Retinal pigment epithelial cell (primary cell): ENCODE data around the gene GPR75.
"Not testable (repeated sequence)": the region's sequence is repeated elsewhere in the genome, so short reads cannot be mapped to it uniquely, and the experiment has no call there.

Source experiments
- DNase-seq: peaks from one replicate; pipeline ENCODE4 v3.0.0-alpha.2; 2010; ENCODE audit warnings: low read depth
- H3K4me3 ChIP-seq: 2 replicates; pipeline ENCODE4 v1.5.1; 2011; ENCODE audit warnings: mild to moderate bottlenecking, low read length, control low read depth, moderate library complexity
- TF ChIP-seq, protein P1 (sequence below): conservative IDR thresholded peaks from 2 replicates; pipeline ENCODE4 v1.5.1; 2011; ENCODE audit warnings: low read depth, low read length, control low read depth, inconsistent platforms

Gene GPR75

DNA sequence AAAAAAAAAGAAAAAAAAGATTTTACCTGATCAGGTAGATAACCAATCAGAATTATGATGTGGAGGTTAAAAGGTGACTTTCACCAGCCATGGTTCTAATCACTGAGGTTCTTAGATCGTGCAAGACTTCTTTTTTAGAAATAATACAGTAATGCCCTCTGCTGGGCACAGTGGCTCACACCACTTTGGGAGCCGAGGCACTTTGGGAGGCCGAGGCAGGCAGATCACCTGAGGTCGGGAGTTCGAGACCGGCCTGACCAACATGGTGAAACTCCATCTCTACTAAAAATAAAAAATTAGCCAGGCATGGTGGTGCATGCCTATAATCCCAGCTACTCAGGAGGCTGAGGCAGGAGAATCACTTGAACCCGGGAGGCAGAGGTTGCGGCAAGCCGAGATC, 36.1 kb downstream of the GPR75 start:
- not testable (repeated sequence) for DNase-seq, H3K4me3 ChIP-seq
- TF ChIP-seq, protein P1, sequence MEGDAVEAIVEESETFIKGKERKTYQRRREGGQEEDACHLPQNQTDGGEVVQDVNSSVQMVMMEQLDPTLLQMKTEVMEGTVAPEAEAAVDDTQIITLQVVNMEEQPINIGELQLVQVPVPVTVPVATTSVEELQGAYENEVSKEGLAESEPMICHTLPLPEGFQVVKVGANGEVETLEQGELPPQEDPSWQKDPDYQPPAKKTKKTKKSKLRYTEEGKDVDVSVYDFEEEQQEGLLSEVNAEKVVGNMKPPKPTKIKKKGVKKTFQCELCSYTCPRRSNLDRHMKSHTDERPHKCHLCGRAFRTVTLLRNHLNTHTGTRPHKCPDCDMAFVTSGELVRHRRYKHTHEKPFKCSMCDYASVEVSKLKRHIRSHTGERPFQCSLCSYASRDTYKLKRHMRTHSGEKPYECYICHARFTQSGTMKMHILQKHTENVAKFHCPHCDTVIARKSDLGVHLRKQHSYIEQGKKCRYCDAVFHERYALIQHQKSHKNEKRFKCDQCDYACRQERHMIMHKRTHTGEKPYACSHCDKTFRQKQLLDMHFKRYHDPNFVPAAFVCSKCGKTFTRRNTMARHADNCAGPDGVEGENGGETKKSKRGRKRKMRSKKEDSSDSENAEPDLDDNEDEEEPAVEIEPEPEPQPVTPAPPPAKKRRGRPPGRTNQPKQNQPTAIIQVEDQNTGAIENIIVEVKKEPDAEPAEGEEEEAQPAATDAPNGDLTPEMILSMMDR, result peak; percentile 17

- TF ChIP-seq, protein P1, result no peak
- H3K4me3 ChIP-seq, result no peak overlapping the region
- no peak for DNase-seq
These were observed 38.0 kb downstream of the GPR75 start for GRCh38 chr2:53821810-53822209.

DNA sequence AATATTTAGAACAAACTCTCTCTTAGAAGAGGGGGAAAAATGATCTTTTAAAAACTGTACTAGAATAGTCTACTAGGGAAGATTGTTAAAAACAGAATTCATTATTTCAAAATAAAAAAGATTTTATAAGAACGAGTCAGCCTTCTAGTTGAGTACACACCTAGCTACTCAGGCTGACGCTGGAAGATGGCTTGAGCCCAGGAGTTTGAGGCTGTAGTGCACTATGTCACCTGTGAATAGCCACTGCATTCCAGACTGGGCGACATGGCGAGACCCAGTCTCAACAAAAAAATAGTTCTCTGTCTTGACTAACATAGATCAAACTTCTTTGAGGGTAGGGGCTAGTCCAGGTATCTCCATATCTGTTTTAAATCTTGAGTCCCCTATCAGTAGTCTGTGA, 39.1 kb downstream of the GPR75 start:
- no peak for DNase-seq
- TF ChIP-seq, protein P1, result no peak

GRCh38 chr2:53820048-53820447, 39.7 kb downstream of the GPR75 start:
- no peak overlapping the region for H3K4me3 ChIP-seq
- DNase-seq, result no peak
- TF ChIP-seq, protein P1, result no peak

More for the DNA sequence above, 39.1 kb downstream of the GPR75 start:
- no peak overlapping the region for H3K4me3 ChIP-seq

DNA sequence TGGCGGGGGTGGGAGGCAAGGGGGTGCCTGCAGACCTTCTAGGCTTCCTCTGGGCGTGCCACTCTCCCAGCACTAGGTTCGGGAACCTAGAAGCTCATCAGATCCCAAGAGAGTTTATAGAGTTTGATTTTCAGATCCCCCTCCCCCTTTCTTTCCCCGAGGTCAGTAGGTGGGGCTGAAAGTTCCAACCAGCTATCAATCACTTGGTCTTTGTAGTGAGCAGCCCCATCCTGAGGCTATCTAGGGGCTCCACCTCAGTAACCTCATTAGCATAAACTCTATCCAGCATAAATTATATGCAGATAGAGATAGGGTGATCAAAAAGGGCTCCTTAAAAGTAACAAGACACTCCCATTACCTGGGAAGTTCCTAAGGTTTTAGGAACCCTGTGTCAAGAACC, 40.1 kb downstream of the GPR75 start:
- H3K4me3 ChIP-seq, result no peak overlapping the region
- TF ChIP-seq, protein P1, result no peak
- DNase-seq, result no peak

GRCh38 chr2:53818854-53819435, 40.8 kb downstream of the GPR75 start:
- TF ChIP-seq, protein P1, result no peak
- DNase-seq, result no peak
- H3K4me3 ChIP-seq, result no peak overlapping the region

- TF ChIP-seq, protein P1, result no peak
- H3K4me3 ChIP-seq, result no peak overlapping the region
- no peak for DNase-seq
These were observed 46.6 kb downstream of the GPR75 start for GRCh38 chr2:53813151-53813550.
